GM12878 (cell line): ENCODE measurements around the gene CCDC15. TPM values are rescaled to one million over a fixed set of nuclear protein-coding genes. Genes with fewer than 3 reads are reported as not detected.

ENCODE experiments used
- CBX5 ChIP-seq: sonication (generic); IDR thresholded peaks from 2 replicates; pipeline ENCODE4 v1.6.1; 2016; ENCODE audit warnings: low read depth, moderate library complexity, mild to moderate bottlenecking, inconsistent platforms
- CTCF ChIP-seq, 3 experiments: IDR thresholded peaks in 2 of 3; conservative IDR thresholded peaks in 1 of 3; 2 replicates each; pipeline ENCODE4 v1.5.1; 2011; ENCODE audit warnings: low read depth in 3 of 3, low read length in 3 of 3, mild to moderate bottlenecking in 3 of 3, control low read depth in 2 of 3, moderate library complexity in 2 of 3, inconsistent platforms in 1 of 3, mixed read lengths in 1 of 3; ENCODE audit not compliant: control insufficient read depth in 2 of 3, insufficient read depth in 1 of 3; ENCODE audit errors: extremely low read depth in 1 of 3
- EED ChIP-seq: sonication (generic); IDR thresholded peaks from 2 replicates; pipeline ENCODE4 v1.6.1; 2016; ENCODE audit warnings: antibody characterized with exemption, low read depth
- EZH2 ChIP-seq: IDR thresholded peaks from 2 replicates; pipeline ENCODE4 v1.6.1; 2012; ENCODE audit warnings: low read depth, mild to moderate bottlenecking, control low read depth, inconsistent platforms, low read length, borderline replicate concordance; ENCODE audit not compliant: control insufficient read depth
- FOXK2 ChIP-seq: fragments of 450-650 bp; IDR thresholded peaks from 2 replicates; pipeline ENCODE4 v1.6.1; 2017; ENCODE audit warnings: mild to moderate bottlenecking, moderate library complexity
- HCFC1 ChIP-seq: fragments of 150-350 bp; IDR thresholded peaks from 2 replicates; pipeline ENCODE4 v1.6.1; 2014; ENCODE audit warnings: low read length
- MAX ChIP-seq: IDR thresholded peaks from 2 replicates; pipeline ENCODE4 v1.6.1; 2012; ENCODE audit warnings: low read depth, low read length, improper control_type of control experiment
- MYC ChIP-seq: IDR thresholded peaks from 2 replicates; pipeline ENCODE4 v1.6.1; 2011; ENCODE audit warnings: mild to moderate bottlenecking, low read length, moderate library complexity, inconsistent platforms; ENCODE audit not compliant: insufficient read depth, insufficient replicate concordance, insufficient read length, severe bottlenecking
- NRF1 ChIP-seq: conservative IDR thresholded peaks from 2 replicates; pipeline ENCODE4 v1.6.1; 2011; ENCODE audit warnings: mild to moderate bottlenecking, low read depth, low read length, improper control_type of control experiment
- REST ChIP-seq: IDR thresholded peaks from 2 replicates; pipeline ENCODE4 v1.6.1; 2012; ENCODE audit warnings: mild to moderate bottlenecking, low read depth, low read length
- SIN3A ChIP-seq: IDR thresholded peaks from 2 replicates; pipeline ENCODE4 v1.6.1; 2012; ENCODE audit warnings: low read depth, low read length, improper control_type of control experiment
- STAT3 ChIP-seq: IDR thresholded peaks from 2 replicates; pipeline ENCODE4 v1.6.1; 2011; ENCODE audit warnings: low read depth, low read length, improper control_type of control experiment
- TARDBP ChIP-seq: IDR thresholded peaks from 2 replicates; pipeline ENCODE4 v1.6.1; 2016; ENCODE audit warnings: borderline replicate concordance
- TCF3 ChIP-seq: IDR thresholded peaks from 2 replicates; pipeline ENCODE4 v1.6.1; 2012; ENCODE audit warnings: low read depth, mild to moderate bottlenecking, low read length, borderline replicate concordance; ENCODE audit not compliant: insufficient read depth
- YBX1 ChIP-seq: fragments of 450-650 bp; IDR thresholded peaks from 2 replicates; pipeline ENCODE4 v1.6.1; 2016; ENCODE audit warnings: antibody characterized with exemption
- ZNF687 ChIP-seq: fragments of 450-650 bp; IDR thresholded peaks from 2 replicates; pipeline ENCODE4 v1.6.1; 2017; ENCODE audit warnings: mild to moderate bottlenecking, moderate library complexity
- ZSCAN29 ChIP-seq: fragments of 450-650 bp; IDR thresholded peaks from 2 replicates; pipeline ENCODE4 v1.6.1; 2017; ENCODE audit warnings: mild to moderate bottlenecking, moderate library complexity
- polyA plus RNA-seq, 11 experiments: library from polyadenylated mRNA; depleted of rRNA in 4 of 11; unstranded in 6 of 11; stranded (reverse) in 5 of 11; fragments of >200 nt; fragmentation: Nextera tagmentation in 4 of 11; fragmentation: Illumina TruSeq in 1 of 11; extraction: Ambion mirVana in 4 of 11; extraction: Trizol in 1 of 11; gene quantifications; 1 replicate in 1 of 11; 2 replicates in 10 of 11; pipeline versions ENCODE4 v1.2.1 to v1.2.3, GENCODE V29; 2011 to 2016; ENCODE audit warnings: inconsistent platforms in 2 of 11, missing spikeins in 2 of 11, low read depth in 1 of 11
- total RNA-seq, 4 experiments: library from RNA; depleted of rRNA in 3 of 4; stranded (reverse); fragments of >200 nt in 3 of 4; fragmentation: Illumina TruSeq in 1 of 4; extraction: Trizol in 1 of 4; gene quantifications; 2 replicates each; pipeline versions ENCODE4 v1.2.1 to v1.2.3, GENCODE V29; 2013 to 2021
- TF ChIP-seq, protein P1 (sequence below): fragments of 450-650 bp; IDR thresholded peaks from 2 replicates; pipeline ENCODE4 v1.6.1; 2017; ENCODE audit warnings: borderline replicate concordance

Gene CCDC15
- total and polyA plus RNA-seq, 10 of the 15 experiments (the other 5 are each of a cell fraction or from before 2014, with no cell fraction given): 2.0 to 5.3 (median 3.3) TPM

GRCh38 chr11:125072218-125072960 lies 118.4 kb downstream of the CCDC15 start (continued):
- TF ChIP-seq CTCF (IDR thresholded peaks at IDR 0.05 in 2 of 3, conservative IDR thresholded peaks at IDR 0.05 in 1 of 3; ENCODE audit: control insufficient read depth in 2 of 3, extremely low read depth in 1 of 3, insufficient read depth in 1 of 3, low read depth in 3 of 3, low read length in 3 of 3) (no peak), REST (no peak), HCFC1 (peak; percentile 19; the same call in 1 of the 2 replicates), TARDBP (no peak), CBX5 (no peak), ZNF687 (peak; percentile 100), SIN3A (no peak), EED (peak; percentile 93), FOXK2 (no peak), NRF1 (no peak), MAX (peak; percentile 75), YBX1 (no peak), MYC (no peak), TCF3 (0 out of 2 replicates have a peak, but pooled peaks have one; percentile 41), EZH2 (no peak), STAT3 (peak; percentile 47; the same call in 1 of the 2 replicates), ZSCAN29 (no peak)
- TF ChIP-seq, protein P1, sequence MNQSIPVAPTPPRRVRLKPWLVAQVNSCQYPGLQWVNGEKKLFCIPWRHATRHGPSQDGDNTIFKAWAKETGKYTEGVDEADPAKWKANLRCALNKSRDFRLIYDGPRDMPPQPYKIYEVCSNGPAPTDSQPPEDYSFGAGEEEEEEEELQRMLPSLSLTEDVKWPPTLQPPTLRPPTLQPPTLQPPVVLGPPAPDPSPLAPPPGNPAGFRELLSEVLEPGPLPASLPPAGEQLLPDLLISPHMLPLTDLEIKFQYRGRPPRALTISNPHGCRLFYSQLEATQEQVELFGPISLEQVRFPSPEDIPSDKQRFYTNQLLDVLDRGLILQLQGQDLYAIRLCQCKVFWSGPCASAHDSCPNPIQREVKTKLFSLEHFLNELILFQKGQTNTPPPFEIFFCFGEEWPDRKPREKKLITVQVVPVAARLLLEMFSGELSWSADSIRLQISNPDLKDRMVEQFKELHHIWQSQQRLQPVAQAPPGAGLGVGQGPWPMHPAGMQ: no peak
